Measurements from ENCODE around the gene NMRAL1. TPM values are rescaled to one million over a fixed set of nuclear protein-coding genes. Genes with fewer than 3 reads are reported as not detected.

NMRAL1 gene
- total RNA-seq, 2 donors from 2014 or later = 18.8 to 25.3 TPM

DNA sequence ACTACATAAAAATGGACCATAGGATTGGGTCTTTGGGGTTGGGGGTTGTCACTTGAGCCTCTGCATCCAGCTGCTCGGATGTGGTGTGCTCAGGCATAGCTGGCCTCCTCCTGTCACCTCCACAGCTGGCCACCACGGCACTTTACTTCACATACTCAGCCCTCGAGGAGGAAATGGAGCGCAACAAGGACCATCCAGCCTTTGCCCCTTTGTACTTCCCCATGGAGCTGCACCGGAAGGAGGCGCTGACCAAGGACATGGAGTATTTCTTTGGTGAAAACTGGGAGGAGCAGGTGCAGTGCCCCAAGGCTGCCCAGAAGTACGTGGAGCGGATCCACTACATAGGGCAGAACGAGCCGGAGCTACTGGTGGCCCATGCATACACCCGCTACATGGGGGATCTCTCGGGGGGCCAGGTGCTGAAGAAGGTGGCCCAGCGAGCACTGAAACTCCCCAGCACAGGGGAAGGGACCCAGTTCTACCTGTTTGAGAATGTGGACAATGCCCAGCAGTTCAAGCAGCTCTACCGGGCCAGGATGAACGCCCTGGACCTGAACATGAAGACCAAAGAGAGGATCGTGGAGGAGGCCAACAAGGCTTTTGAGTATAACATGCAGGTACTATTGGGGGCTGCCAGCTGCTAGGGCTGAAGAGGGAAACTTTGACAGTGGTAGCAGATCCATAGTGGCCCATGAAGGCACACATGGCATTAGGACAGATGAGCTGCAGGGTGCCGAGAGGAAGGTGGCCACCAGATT is 33.3 kb upstream of the NMRAL1 start:
- intact Hi-C loops (cut with DNase I) = loop anchor here in 1 of 2 donors (5.0 kb wide), 1 partner anchor 40 kb away; no protein-coding TSS in a partner anchor
- DNase-seq (ENCODE audit: low spot score) = no peak

DNA sequence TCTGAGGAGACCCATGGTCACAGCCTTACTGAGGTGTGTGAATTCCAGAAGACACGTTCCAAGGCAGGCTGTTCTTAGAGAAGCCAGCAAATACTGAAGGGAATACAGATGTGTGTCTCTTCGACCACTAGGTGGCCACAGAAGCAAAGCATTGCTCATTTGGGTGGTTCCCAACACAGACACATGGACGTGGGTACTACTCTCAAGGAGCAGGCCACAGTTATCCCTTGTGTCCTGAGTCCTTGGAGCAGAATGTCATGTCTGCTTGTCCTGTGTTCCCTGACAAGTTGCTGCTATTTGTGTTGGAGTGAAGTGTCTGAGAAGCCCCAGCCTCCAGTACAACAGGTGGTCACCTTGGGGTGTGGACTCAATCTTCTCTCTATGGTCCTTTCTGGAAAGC is 32.0 kb upstream of the NMRAL1 start:
- no peak for DNase-seq (ENCODE audit: low spot score)
- intact Hi-C loops (cut with DNase I) = loop anchor here in 1 of 2 donors (5.0 kb wide), 1 partner anchor 41 kb away; no protein-coding TSS in a partner anchor

DNA sequence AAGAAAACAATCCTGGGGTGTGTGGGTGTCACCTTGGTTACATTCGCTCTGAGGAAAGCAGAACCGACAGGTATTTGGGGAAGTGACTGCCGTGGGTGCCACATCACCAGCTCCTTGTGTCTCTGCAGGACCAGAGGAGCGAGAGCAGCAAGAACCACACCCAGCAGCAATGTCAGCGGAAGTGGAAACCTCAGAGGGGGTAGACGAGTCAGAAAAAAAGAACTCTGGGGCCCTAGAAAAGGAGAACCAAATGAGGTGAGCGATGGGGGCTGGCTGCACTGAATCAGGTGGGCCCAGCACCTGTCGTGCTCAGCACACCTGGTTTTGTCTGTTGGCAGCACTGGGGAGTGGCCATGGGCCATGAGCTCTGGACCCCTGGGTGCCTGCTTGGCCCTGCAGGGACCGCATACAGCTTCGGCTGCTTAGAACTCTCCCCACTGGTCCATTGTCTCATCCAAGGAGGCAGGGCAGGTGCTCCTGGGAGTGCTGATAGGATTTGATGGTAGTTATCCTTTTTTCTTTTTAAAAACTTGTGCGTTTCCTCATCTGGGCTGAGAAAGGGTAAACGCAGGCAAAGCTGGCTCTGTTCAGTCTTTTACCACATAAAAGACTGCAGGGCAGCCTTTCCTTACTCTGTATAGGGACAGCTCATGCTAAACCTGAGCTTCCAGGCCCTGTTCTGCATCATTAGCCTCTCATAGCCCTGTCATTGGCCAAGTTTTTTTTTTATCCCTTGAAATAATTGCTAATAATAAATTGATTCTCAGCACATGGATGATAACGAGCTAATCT is 31.1 kb upstream of the NMRAL1 start:
- DNase-seq (ENCODE audit: low spot score) = no peak
- intact Hi-C loops (cut with DNase I) = loop anchor here in 1 of 2 donors (5.0 kb wide), 1 partner anchor 42 kb away; no protein-coding TSS in a partner anchor

DNA sequence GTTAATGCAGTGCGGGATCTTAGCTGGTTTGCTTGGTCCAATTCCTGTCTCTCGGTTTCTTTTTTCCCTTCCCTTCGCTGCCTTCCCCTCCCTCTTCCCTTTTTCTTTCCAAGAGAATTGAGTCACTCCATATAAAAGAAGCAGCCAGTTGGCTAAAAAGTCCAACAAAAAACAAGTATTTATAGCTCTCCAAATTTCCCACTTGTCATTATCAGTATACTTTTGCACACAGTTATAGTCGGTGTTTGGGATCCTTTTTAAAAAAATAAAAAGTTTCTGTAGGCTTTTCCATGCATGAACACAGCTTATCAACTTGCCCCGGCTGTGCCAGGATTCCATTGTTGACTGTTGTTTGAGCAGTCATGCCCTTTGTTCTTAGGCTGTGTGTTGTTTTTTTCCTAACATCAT is 26.6 kb upstream of the NMRAL1 start:
- intact Hi-C loops (cut with DNase I) = no loop called here
- DNase-seq (ENCODE audit: low spot score) = no peak

DNA sequence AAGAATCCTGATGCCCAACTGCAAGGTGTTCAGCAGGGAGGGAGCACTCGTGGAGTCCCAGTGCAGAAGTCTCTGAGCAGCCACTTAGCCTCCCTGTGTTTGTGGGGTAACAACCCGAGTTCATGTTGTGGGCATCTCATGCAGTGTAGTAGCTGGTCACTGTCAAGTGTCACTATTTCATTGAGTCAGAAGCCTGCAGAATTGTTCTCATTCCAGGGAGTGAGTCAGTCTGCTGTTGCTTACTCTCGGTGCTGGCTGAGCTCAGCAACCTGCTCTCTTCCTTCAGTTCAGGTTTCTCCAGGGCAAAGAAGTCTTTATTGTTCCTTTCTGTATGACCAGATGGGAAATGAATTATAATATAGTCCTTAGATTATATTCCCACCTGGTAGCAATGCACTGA is 25.8 kb upstream of the NMRAL1 start:
- no peak for DNase-seq (ENCODE audit: low spot score)
- intact Hi-C loops (cut with DNase I) = no loop called here

DNA sequence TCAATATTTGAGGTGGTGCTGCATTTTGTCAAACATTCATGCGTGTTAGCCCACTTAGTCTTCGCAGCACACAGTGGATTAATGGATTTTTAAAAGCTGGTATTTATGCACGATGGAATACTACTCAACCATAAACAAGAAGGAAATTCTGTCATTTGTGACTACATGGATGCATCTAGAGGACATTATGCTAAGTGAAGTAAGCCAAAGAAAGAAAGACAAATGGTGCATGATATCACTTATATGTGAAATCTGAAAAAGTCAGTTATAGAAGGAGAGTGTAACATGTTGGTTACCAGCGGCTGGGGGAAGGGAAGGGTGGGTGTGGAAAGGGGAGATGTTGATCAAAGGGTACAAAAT is 24.8 kb upstream of the NMRAL1 start:
- intact Hi-C loops (cut with DNase I) = no loop called here
- DNase-seq (ENCODE audit: low spot score) = no peak

DNA sequence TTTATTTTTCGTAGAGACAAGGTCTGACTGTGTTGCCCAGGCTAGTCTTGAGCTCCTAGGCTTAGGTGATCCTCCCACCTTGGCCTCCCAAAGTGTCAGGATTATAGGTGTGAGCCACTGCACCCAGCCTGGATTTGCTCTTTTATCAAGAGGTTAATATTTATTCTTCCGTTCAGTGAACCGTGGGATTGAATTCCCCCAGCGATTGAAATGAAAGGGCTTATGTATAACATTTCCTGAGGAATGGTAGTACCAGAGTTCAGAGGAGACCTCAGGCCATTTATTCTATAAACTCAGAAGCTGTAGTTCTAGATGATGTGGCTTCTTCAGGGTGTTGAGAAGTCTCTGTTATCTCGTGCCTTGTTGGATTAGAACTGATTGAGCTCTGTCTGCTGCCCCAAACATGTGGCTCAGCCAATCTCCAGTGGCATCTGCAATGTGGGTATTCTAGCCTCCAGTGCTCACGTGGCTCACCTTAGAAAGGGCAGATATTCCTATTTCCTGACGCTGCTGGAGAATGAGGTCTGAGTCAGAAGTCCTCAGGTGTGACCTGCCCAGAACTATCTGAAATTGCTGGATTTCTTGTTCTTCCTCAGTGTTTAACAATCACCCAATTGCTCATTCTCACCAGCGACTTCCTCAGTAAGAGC is 24.2 kb upstream of the NMRAL1 start:
- DNase-seq (ENCODE audit: low spot score) = no peak
- intact Hi-C loops (cut with DNase I) = no loop called here

DNA sequence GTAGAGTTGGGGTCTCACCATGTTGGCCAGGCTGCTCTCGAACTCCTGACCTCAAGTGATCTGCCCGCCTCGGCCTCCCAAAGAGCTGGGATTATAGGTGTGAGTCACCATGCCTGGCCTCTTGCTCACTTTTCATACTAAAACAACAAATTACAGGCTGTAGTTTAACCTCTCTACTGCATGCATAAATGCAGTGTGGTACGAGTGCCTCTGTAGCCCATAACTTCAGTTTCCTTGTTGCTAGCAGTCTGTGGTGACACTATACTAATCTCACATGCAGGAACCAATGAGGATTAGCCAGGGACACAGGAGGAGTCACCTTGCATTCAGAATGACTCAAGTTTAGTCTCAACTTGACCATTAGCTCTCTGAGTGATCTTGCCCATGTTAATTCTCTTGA is 21.9 kb upstream of the NMRAL1 start:
- no peak for DNase-seq (ENCODE audit: low spot score)
- intact Hi-C loops (cut with DNase I) = no loop called here

DNA sequence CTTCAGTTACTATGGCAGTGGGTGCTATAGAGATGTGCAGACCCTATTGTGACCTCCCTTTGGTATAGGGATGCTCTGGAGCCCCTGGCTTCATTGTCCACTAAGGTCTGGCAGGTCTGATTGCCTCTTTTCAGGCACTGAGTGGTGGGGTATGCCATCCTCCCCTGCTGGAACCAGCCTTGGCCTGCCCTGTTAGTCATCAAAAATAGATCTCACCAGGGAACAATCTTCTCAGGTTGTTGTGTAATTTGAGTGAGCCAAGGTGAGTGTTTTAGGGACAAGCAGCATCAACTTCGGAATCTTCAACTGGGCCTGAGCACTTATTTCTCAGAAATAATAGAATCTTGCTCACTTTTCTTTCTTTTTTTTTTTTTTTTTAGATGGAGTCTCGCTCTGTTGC is 21.3 kb upstream of the NMRAL1 start:
- intact Hi-C loops (cut with DNase I) = no loop called here

DNA sequence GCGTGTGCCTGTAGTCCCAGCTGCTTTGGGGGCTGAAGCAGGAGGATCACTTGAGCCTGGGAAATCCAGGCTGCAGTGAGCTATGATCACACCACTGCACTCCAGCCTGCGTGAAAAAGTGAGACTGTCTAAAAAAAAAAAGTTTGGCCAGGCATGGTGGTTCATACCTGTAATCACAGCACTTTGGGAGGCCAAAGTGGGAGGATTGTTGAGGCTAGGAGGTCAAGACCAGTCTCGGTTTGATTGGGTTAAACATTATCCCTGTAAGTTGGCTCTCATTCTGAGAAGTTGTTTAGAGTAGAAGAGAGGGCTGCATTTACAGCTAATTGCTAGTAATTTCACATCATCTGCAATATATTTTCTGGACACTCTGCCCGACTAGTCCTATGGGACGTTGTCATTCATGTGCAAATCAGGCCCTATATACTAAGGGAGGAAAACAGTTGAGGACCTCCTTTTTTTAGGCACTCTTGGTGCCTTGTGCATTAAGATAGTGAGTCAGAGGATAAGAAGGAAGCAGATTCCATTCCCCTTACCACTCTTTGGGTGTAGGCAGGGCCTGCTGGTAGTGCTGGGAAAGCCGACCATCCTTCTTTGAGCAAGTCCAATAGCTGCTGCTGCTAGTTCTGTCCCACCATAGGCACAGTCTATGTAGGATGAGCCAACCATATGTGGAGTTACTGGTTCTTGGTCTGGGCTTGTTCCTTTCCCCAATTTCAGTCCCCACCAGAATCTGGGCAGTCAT is 20.5 kb upstream of the NMRAL1 start:
- no peak for DNase-seq (ENCODE audit: low spot score)
- intact Hi-C loops (cut with DNase I) = no loop called here

More for the DNA sequence above, 21.3 kb upstream of the NMRAL1 start:
- no peak for DNase-seq (ENCODE audit: low spot score)

DNA sequence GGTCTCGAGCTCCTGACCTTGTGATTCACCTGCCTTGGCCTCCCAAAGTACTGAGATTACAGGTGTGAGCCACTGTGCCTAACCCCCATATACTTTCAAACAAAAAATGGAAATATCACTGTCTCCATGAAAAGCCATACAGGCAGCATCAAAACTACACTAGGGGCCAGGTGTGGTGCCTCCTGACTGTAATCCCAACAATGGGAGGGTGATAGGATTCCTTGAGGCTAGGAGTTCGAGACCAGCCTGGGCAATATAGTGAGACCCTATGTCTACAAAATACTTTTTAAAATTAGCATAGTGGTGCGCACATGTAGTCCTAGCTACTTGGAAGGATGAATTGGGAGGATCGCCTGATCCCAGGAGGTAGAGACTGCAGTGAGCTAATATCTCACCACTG is 17.5 kb upstream of the NMRAL1 start:
- no peak for DNase-seq (ENCODE audit: low spot score)
- intact Hi-C loops (cut with DNase I) = no loop called here

DNA sequence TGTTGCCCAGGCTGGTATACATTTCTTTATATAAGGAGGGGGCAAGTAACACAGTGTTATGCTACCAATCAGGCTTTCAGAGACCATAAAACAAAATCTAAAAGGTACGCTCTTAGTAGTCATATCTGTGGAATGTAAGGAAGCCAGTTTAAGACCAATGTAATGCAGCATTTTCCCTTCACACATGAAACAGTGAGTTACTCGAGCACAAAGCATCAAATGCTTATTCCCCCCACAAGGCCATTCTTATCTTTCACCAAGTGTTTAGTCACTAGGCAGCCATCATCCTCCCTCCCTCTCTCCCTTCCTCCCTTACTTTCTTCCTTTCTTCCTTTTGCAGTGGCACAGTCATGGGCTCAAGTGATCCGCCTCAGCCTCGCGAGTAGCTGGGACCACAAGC is 14.6 kb upstream of the NMRAL1 start:
- no peak for DNase-seq (ENCODE audit: low spot score)
- intact Hi-C loops (cut with DNase I) = no loop called here

DNA sequence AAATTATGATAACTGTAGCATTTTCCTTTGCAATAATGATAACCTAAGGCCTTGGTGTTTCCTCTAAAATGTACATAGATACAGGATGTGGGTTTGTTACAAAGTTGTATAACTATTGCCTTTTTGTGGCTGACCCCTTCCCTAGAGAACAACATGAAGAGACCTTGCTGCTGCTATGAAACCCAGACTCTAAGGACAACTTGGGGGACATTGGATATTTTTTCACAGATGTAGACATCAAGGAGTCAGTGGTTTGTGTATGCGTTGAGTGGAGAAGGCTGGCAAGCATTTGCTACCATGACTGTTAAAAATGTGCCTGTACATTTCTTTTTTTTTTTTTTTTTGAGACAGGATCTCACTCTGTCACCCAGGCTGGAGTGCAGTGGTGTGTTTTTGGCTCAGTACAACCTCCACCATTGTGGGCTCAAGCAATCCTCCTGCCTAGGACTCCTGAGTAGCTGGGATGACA is 14.1 kb upstream of the NMRAL1 start:
- no peak for DNase-seq (ENCODE audit: low spot score)
- intact Hi-C loops (cut with DNase I) = no loop called here

DNA sequence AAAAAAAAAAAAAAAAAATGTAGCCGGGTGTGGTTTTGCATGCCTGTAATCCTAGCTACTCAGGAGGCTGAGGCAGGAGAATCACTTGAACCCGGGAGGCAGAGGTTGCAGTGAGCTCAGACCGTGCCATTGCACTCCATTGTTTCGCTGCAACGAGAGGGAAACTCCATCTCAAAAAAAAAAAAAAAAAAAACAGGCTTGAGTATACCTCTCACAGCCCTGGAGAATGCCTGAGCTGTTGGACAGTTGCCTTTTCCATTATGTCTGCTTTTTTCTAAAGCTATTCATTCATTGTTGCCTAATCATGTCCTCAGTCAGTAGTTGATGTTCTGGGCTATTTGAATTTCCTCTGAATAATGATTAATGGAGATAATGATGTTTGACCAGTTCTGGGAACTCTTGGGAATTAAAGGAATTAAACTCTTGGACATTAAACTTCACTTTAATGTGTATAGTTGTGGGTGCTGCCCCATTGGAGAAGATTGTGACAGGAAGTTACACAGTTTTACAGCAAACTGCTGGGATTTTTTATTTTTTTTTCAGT is 13.6 kb upstream of the NMRAL1 start:
- DNase-seq (ENCODE audit: low spot score) = no peak
- intact Hi-C loops (cut with DNase I) = no loop called here

DNA sequence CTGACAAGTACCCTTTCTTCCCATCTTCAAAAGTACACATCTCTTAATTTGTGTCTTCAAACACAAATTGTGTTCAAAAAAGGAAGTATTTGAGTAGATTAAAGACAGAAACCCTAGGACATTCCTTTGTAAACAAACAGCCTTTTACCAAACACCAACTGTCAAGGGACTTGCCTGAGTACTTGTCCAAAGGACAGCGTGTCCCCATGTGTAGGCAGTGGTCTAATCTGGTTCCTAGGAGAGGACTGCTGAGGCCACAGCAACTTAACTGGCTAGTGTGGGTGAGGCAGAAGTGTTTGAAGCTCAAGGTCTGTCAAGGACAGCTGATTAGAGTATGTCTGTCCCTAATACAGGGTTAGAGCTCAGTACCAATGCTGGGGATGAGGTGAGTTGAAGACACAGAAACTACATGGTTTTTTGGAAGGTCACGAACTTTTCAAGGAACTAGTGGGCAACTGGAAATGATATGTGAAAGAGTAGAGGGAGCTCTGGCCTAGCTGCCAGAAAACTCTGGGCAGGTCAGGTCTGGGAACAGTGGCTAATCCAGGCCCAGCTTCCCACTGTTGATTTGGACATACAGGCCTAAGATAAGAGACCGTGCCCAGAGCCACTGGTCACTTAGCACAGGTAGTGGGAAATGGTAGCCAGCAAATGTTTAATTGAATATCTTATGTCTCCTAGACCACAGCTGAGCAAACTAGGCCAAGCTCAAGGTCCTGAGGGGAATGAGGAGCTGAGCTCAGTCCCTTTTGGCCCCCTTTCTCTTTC is 11.9 kb upstream of the NMRAL1 start:
- intact Hi-C loops (cut with DNase I) = no loop called here
- DNase-seq (ENCODE audit: low spot score) = no peak

DNA sequence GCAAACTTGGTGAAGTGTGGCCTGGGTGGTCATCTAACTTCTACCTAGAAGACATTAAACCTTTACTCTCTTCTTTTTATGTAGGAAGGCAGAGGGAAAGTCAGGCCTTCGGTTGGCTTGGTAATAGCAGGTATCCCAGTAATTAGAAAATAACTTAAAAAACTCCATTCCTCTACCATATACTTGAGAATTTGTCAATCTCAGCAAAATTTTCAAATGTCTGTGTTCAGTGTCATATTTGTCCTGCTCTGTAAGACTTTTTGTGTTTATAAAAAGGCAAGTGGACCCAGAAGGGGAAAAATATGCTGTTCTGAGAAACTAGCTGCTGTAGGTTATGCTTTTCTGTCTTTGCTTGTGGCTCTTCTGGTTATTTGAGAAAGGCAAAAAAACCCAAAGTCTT is 7.5 kb upstream of the NMRAL1 start:
- intact Hi-C loops (cut with DNase I) = no loop called here
- no peak for DNase-seq (ENCODE audit: low spot score)

DNA sequence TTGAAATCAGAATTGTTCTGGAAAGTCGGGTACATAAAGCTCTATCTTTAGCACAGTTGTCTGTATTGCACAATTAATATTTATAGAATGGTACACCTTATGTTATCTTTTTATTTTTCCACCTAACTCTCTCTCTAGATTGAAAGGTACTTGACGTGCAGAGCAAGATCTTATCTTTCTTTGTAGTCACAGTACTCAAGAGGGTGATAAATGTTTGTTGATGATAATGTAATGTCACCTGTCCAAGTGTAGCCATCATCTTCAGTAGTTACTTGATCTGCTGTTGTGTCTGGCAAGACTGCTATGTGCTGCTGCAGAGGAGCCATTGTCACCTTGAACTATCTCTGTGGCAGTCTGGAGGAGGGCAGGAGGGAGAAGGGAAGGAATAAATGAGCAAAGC is 7.1 kb upstream of the NMRAL1 start:
- intact Hi-C loops (cut with DNase I) = no loop called here

DNA sequence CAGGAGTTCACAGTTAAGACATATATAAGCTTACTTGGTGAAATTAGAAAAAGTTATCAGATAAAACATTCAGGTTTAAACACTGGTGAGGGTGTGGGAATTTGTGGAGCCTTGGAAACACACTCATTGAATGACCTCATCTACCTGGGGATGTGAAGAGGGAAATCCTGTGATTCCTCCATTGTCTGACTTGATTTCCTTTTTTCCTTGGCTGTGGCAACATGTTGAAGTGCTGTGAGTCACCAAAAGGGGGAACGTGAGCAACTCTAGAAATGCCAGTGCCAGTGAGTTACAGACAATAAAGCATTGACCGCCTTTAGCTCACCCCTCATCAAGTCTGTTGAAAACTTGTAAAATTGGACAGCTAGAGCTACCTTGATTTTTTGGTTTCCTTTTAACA is 3.5 kb upstream of the NMRAL1 start:
- no peak for DNase-seq (ENCODE audit: low spot score)
- intact Hi-C loops (cut with DNase I) = no loop called here

More for the DNA sequence above, 7.1 kb upstream of the NMRAL1 start:
- DNase-seq (ENCODE audit: low spot score) = no peak
